ENCODE measurements around the gene ATP11A. TPM values are rescaled to one million over a fixed set of nuclear protein-coding genes. Genes with fewer than 3 reads are reported as not detected.
A peak's percentile ranks its signal among the peaks of the same experiment; 100 is the strongest.

ATP11A gene
- total RNA-seq, 3 donors from 2014 or later, result 15.5 to 28.7 (median 19.4) TPM

DNA sequence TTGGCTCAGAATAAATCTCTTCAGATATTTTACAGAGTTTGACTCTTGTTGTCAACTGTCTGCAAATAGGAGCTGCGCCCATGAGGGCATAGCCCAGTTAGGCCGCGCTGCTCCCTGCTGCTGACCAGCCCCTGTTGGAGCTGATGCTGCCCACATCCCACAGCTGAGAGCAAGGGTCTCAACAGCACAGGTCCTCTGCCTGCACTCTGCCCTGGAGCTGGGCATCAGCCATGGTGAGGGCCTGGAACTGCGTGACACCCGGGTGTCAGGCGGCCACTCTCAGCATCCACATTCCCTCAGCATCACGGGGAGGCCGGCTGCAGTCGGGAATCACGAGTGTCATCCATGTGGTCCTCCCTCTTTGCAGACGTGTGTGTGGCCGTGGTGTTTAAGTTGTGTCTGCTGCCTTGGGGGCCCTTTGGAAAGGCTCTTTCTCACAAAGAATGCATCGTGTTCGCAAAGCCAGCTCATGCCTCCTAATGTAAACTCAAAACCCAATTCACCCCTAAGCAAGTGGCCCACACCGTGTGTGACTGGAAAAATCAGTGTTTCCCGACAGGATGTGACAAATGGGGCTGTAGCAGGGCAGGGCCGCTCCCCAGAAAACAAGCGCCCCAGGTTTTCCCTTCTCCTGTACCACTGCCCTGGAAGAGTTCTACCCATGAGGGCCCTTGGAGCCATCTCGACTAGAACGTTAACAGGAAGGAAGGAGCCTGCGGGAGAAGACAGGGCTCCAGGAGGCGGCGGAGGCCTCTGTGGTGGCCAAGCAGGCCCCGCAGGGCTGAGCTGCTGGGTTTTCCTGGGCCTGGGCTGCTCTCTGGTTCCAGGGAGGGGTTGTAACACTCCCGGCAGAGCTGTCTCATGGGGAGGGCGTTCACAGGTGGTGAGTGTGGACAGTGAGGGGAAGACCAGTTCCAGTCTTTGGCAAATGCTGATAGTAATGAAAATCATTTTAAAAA is 20.3 kb downstream of the ATP11A start:
- TF ChIP-seq, protein P1, sequence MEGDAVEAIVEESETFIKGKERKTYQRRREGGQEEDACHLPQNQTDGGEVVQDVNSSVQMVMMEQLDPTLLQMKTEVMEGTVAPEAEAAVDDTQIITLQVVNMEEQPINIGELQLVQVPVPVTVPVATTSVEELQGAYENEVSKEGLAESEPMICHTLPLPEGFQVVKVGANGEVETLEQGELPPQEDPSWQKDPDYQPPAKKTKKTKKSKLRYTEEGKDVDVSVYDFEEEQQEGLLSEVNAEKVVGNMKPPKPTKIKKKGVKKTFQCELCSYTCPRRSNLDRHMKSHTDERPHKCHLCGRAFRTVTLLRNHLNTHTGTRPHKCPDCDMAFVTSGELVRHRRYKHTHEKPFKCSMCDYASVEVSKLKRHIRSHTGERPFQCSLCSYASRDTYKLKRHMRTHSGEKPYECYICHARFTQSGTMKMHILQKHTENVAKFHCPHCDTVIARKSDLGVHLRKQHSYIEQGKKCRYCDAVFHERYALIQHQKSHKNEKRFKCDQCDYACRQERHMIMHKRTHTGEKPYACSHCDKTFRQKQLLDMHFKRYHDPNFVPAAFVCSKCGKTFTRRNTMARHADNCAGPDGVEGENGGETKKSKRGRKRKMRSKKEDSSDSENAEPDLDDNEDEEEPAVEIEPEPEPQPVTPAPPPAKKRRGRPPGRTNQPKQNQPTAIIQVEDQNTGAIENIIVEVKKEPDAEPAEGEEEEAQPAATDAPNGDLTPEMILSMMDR (IDR thresholded peaks at IDR 0.05), result no peak
- intact Hi-C loops (cut with DNase I, micrococcal nuclease), result no loop called here

DNA sequence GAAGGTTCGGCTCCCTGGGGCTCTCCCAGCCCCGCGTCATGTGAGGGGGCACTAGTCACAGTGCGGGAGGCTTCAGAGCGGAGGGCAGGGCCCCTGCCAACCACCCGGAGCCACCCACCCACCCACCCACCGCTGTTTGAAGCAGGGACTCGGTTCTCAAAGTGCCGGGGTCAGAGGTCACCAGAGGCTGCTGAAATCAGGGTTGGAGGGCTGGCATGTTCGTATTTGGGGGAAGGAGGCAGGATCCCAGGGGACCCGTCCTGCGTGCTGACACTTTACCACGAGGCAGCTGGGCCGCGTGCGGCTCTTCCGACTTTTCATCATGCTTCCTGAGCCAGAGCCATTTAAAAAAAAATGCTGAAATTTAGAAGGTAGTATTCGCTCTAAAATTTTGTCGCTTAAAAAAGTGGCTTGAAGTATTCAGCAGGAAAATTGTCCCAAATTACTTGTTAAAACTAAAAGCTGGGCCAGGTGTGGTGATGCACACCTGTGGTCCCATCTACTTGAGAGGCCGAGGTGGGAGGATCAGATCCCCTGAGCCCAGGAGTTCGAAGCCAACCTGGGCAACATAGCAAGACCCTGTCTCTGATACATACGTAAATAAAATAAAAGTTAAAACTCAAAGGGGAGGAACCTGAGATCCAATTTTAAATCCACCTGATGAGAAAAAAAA is 21.2 kb downstream of the ATP11A start:
- Histone ChIP-seq H3K36me3 (ENCODE audit: low read depth) (no peaks in the 10 kb centered on the region), H3K4me3 (no peak overlapping the region), H3K4me1 (ENCODE audit: low read depth) (peaks cover 7% of the 10 kb centered on the region), H3K9me3 (no peaks in the 10 kb centered on the region)
- intact Hi-C loops (cut with DNase I, micrococcal nuclease), result no loop called here
- ATAC-seq, result no peak
- TF ChIP-seq, protein P1 (IDR thresholded peaks at IDR 0.05), result no peak
- no peak for DNase-seq

More for the DNA sequence above, 20.3 kb downstream of the ATP11A start:
- Histone ChIP-seq H3K4me3 (no peak overlapping the region), H3K36me3 (ENCODE audit: low read depth) (no peaks in the 10 kb centered on the region), H3K4me1 (ENCODE audit: low read depth) (peaks cover 7% of the 10 kb centered on the region), H3K9me3 (no peaks in the 10 kb centered on the region)
- DNase-seq, result no peak
- no peak for ATAC-seq

DNA sequence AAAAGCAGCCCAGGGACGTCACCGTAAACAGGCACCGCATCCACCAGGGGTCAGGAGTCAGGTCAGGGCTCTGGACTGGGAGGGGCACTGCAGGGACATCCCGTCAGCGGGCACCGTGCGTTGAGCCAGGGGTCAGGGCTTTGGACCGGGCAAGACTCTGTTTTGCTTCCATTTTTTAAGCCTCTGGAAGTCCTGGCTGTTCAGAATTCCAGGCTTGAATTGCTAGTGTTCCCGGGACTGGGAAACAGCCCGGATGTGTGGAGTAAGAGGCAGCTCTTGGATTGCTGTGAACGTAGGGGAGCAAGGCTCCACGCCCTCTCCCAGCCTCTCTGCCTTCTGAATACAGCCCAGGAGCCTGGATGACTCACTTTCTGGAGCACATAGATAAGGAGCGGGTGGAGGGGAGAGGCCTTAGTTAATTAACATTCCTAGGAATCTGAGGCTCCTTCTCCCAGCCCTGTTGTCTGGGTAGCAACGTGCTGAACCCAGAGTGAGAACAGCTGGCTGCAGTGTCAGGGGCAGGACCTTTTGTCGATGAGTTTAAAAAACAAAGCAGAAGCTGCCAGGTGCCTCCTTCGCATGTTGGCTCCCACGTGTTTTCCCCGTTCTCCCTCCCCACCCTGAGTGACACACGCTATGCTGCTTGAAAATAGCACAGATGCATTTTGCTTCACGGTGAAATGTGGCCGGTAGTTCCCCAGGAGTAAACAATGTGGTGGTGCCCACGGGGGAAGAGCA is 21.9 kb downstream of the ATP11A start:
- Histone ChIP-seq H3K36me3 (ENCODE audit: low read depth) (no peaks in the 10 kb centered on the region), H3K9me3 (no peaks in the 10 kb centered on the region), H3K4me3 (no peak overlapping the region), H3K4me1 (ENCODE audit: low read depth) (peaks cover 7% of the 10 kb centered on the region)
- DNase-seq (peak in 2 of 3 donors; percentile 60 to 68), ATAC-seq (peak; percentile 98)
- intact Hi-C loops (cut with DNase I, micrococcal nuclease), result no loop called here
- TF ChIP-seq, protein P1 (IDR thresholded peaks at IDR 0.05), result no peak

DNA sequence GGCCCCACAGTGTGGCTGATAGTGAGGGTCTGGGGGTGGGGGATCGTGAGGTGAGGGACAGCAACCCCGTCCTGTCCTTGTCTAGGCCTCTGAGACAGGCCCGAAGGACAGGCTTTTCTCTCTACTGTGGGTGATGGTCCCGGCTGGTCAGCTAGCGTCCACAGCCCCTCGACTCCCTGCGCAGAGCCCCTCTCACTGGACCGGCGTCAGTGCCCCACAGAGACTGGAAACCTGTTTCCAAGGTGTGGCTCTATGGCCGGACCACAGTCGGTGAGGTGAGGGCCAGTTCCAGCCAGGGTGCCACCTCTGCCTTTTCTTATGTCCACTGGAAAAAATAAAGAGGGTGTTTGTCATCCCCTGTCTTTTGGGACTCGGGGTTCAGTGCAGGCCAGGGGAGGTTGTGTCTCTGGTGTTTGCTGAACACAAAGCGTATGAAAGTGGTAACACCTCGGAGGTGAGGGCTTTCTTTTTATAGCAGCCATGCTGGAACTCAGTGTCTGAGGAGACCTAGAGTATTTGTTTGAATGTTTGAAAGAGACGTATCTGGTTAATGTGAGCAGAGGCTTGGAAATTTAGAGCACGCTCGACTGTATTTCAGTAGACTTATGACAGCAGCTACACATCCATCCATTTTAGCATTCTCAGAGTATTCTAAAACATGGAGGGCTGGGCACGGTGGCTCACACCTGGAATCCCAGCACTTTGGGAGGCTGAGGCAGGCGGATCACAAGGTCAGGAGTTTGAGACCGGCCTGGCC is 22.8 kb downstream of the ATP11A start:
- Histone ChIP-seq H3K36me3 (ENCODE audit: low read depth) (no peaks in the 10 kb centered on the region), H3K9me3 (no peaks in the 10 kb centered on the region), H3K4me3 (no peak overlapping the region), H3K4me1 (ENCODE audit: low read depth) (peaks cover 7% of the 10 kb centered on the region)
- intact Hi-C loops (cut with DNase I, micrococcal nuclease), result no loop called here
- TF ChIP-seq, protein P1 (IDR thresholded peaks at IDR 0.05), result no peak
- DNase-seq, result no peak
- ATAC-seq, result no peak

Data from mucosa of descending colon (tissue), 3 donors.